LNCAP (cell line): ENCODE measurements around the gene ZIC3.

Source experiments
- TF ChIP-seq, protein P1 (sequence below): fragments of 450-650 bp; IDR thresholded peaks from 2 replicates; pipeline ENCODE4 v1.5.1; 2017; ENCODE audit warnings: mild to moderate bottlenecking

ZIC3 gene

DNA sequence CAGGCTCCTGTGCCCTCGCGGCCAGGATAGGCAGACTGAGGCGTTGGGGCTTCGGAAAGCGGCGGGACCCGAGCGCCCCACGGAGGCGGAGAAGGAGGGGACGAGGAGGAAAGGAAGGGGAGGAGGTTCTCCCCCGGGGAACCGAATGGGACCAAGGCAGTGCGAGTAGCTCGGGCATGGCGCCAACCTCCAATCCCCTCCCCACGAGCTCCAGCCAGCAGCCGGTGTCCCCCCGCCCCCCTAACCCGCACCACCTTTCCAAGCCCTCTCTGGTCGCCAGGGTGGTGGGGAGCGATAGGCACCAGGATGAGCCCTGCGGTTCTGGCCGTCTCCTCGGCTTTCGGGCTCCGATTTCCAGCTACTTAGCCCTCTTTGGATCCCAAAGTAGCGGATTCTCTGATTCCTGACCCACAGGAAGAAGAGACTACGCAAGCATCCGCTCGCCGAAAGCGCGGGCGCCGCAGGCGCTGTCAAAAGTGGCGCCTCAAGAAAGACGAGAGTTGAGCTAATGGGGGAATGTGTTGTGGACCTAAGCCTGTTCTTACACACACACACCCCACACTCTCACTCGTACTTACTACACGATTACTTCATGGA lies 15.2 kb upstream of the ZIC3 start:
- TF ChIP-seq, protein P1, sequence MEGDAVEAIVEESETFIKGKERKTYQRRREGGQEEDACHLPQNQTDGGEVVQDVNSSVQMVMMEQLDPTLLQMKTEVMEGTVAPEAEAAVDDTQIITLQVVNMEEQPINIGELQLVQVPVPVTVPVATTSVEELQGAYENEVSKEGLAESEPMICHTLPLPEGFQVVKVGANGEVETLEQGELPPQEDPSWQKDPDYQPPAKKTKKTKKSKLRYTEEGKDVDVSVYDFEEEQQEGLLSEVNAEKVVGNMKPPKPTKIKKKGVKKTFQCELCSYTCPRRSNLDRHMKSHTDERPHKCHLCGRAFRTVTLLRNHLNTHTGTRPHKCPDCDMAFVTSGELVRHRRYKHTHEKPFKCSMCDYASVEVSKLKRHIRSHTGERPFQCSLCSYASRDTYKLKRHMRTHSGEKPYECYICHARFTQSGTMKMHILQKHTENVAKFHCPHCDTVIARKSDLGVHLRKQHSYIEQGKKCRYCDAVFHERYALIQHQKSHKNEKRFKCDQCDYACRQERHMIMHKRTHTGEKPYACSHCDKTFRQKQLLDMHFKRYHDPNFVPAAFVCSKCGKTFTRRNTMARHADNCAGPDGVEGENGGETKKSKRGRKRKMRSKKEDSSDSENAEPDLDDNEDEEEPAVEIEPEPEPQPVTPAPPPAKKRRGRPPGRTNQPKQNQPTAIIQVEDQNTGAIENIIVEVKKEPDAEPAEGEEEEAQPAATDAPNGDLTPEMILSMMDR, result no peak

DNA sequence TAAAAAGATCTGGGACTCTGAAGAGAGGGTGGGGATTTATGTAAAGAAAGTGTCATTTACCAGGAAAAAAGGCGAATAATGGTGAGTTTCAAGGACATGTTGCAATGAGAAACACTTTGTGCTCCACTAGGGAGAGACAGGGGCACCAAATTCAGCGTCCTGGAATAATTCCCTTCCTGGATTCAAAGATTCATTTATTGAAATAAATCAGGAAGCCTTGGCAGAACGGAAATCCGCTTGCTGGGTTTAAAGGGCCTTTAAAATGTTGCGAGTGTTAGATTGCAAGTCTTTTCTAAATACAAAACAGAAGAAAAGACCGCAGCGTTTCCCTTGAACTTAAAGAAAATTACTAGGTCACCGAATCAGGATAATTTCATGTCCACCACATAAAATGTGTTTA lies 3.8 kb upstream of the ZIC3 start:
- TF ChIP-seq, protein P1, result no peak

DNA sequence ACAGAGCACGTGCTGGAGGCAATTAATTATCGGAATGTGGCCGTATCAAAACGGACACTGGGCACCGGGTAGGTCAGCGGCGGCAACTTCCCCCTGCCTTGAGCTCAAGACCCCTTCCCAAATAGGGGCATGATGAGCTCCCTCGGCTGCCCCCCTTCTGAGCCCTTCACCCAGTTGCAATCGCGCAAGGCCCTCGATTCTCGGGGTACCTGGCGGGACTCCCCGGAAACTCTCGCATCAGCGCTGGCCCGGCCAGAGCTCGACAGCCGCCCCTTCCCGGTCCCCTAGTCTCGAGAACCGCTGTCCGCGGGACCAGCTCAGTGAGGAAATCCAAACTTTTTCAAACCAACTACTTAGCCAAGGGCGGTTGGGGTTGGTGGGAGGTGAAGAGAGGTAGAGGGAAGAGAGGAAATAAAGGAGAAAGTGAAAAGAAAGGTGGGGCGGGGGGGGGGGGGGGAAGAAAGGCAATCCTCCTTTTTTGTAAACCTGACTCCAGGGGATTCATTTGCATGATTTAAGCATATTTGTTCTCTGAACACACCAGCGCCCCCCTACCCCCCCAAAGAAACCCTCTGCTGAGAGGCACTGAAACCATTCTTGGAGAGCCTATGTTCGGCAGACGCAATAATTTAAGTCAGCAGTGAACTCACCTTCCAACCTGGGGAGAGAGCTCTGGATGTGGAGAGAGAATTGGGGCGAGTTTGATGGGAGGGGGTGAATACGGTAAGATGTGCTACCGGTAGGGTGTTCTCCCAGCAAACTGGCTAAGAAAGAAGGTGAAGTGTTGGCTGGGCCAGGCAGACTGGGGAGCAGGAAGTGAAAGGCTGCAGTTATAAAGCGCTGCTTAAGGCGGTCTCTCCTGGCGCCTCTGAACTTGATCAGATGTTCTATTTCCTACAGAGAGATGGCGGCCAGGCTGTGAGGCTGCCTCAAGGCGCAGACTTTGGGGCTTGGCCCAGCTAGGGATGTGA lies 2.0 kb upstream of the ZIC3 start:
- TF ChIP-seq, protein P1, result no peak

DNA sequence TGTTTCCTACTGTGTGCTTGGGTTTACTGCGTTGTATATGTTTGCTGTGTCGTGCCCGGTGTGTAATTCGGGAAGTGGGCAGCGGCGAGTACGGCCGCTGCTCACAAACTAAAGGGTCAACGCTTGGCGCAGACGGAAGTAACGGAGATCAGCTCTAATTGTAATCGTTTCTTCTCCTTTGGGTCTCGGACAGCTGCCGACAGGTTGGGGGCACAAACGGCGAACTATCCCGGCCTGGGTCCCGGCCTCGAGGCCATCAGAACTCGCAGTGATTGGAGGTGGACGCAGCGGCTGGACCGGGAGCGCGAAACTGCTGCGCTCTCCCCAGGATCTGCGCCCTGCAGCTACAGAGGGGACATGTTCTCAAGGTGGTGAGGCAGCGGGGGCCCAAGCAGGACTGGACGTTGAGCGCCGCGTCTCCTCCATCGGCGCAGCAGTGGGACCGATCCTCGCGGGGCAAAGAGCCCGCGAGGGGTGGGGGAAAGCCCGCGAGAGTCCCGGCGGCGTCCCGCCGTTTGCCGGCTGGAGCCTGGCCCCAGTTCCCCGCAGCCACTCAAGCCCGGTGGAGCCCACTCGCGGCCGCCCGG lies 516 bp upstream of the ZIC3 start:
- TF ChIP-seq, protein P1, result no peak

DNA sequence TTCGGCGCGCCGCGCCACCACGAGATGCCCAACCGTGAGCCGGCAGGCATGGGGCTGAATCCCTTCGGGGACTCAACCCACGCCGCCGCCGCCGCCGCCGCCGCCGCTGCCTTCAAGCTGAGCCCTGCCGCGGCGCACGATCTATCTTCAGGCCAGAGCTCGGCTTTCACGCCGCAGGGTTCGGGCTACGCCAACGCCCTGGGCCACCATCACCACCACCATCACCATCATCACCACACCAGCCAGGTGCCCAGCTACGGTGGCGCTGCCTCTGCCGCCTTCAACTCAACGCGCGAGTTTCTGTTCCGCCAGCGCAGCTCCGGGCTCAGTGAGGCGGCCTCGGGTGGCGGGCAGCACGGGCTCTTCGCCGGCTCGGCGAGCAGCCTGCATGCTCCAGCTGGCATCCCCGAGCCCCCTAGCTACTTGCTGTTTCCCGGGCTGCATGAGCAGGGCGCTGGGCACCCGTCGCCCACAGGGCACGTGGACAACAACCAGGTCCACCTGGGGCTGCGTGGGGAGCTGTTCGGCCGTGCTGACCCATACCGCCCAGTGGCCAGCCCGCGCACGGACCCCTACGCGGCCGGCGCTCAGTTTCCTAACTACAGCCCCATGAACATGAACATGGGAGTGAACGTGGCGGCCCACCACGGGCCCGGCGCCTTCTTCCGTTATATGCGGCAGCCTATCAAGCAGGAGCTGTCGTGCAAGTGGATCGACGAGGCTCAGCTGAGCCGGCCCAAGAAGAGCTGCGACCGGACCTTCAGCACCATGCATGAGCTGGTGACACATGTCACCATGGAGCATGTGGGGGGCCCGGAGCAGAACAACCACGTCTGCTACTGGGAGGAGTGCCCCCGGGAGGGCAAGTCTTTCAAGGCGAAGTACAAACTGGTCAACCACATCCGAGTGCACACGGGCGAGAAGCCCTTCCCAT lies 1.1 kb downstream of the ZIC3 start:
- TF ChIP-seq, protein P1, result no peak

DNA sequence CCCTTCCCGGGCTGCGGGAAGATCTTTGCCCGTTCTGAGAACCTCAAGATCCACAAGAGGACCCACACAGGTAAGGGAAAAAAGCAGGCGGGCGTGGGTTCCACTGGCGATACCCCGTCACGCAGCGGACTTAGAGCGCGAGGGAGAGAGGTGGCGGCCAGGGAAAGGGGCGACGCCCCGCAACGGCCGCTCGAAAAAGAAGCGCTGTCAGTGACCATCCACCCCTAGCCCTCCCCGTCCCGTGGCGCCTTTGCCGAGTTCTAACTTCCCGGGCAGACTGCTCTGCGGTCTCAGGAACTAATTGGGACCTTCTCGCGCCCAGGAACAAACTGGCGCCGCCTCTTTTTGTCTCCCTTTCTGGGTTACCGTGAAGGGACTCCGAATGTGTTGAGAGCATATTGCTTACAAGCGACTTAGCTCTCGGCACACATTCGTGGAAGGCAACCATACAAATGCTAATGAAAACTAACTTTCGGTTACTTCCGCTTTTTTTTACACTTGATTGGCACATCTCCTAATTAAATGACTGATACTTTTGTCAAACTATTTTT lies 1.8 kb downstream of the ZIC3 start:
- TF ChIP-seq, protein P1, result no peak
